HG03064 (cell line): ENCODE data around the gene RASL11A.
"Not testable (repeated sequence)": the region's sequence is repeated elsewhere in the genome, so short reads cannot be mapped to it uniquely, and the experiment has no call there.

Experiments
- ATAC-seq: cut with Tn5 transposase; IDR thresholded peaks from one replicate; pipeline ENCODE4 v1.9.1; 2021; ENCODE audit warnings: low read depth; ENCODE audit not compliant: unreplicated experiment

The RASL11A gene

GRCh38 chr13:27266917-27267316 lies 3.7 kb upstream of the RASL11A start:
- ATAC-seq, result no peak

- no peak for ATAC-seq
Observed at GRCh38 chr13:27267596-27267995, 3.0 kb upstream of the RASL11A start.

- ATAC-seq, result no peak
Observed at GRCh38 chr13:27269114-27269665, 1.4 kb upstream of the RASL11A start.

- no peak for ATAC-seq
Observed at GRCh38 chr13:27271570-27272096, 1.0 kb downstream of the RASL11A start.

- ATAC-seq, result no peak
Observed at GRCh38 chr13:27273658-27274425, 3.2 kb downstream of the RASL11A start.

- no peak for ATAC-seq
Observed at GRCh38 chr13:27274631-27275030, 4.0 kb downstream of the RASL11A start.

- no peak for ATAC-seq
Observed at GRCh38 chr13:27276188-27276587, 5.6 kb downstream of the RASL11A start.

GRCh38 chr13:27279506-27279905 lies 8.9 kb downstream of the RASL11A start:
- no peak for ATAC-seq

- no peak for ATAC-seq
Observed at GRCh38 chr13:27280009-27280656, 9.5 kb downstream of the RASL11A start.

- no peak for ATAC-seq
Observed at GRCh38 chr13:27280841-27281240, 10.2 kb downstream of the RASL11A start.

- ATAC-seq, result no peak
Observed at GRCh38 chr13:27281420-27281819, 10.8 kb downstream of the RASL11A start.

- ATAC-seq, result no peak
Observed at GRCh38 chr13:27283906-27284493, 13.4 kb downstream of the RASL11A start.

GRCh38 chr13:27288392-27288791 lies 17.8 kb downstream of the RASL11A start:
- no peak for ATAC-seq

- no peak for ATAC-seq
Observed at GRCh38 chr13:27289011-27289665, 18.5 kb downstream of the RASL11A start.

GRCh38 chr13:27290715-27291114 lies 20.1 kb downstream of the RASL11A start:
- ATAC-seq, result no peak

- ATAC-seq, result not testable (repeated sequence)
Observed at GRCh38 chr13:27291967-27292366, 21.3 kb downstream of the RASL11A start.

GRCh38 chr13:27293076-27293691 lies 22.6 kb downstream of the RASL11A start:
- ATAC-seq, result no peak

- no peak for ATAC-seq
Observed at GRCh38 chr13:27293873-27294515, 23.4 kb downstream of the RASL11A start.

- no peak for ATAC-seq
Observed at GRCh38 chr13:27295096-27295495, 24.5 kb downstream of the RASL11A start.

GRCh38 chr13:27295660-27296059 lies 25.0 kb downstream of the RASL11A start:
- ATAC-seq, result no peak
